ENCODE data around the gene PDLIM7.

Gene PDLIM7

DNA sequence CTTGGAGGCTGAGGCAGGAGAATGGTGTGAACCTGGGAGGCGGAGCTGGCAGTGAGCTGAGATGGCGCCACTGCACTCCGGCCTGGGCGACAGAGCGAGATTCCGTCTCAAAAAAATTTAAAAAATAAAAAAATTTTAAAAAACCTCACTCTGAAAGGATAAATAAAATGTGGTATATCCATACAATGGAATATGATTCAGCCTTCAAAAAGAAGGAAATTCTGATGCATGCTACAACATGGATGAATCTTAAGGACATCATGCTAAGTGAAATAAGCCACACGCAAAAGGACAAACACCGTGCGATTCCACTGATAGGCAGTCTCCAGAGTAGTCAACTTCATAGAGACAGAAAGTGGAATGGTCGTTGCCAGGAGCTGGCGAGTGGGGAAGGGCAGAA lies 32.4 kb downstream of the PDLIM7 start:
- DNase-seq (ENCODE audit: low read depth, low spot score), result no peak
- TF ChIP-seq, protein P1, sequence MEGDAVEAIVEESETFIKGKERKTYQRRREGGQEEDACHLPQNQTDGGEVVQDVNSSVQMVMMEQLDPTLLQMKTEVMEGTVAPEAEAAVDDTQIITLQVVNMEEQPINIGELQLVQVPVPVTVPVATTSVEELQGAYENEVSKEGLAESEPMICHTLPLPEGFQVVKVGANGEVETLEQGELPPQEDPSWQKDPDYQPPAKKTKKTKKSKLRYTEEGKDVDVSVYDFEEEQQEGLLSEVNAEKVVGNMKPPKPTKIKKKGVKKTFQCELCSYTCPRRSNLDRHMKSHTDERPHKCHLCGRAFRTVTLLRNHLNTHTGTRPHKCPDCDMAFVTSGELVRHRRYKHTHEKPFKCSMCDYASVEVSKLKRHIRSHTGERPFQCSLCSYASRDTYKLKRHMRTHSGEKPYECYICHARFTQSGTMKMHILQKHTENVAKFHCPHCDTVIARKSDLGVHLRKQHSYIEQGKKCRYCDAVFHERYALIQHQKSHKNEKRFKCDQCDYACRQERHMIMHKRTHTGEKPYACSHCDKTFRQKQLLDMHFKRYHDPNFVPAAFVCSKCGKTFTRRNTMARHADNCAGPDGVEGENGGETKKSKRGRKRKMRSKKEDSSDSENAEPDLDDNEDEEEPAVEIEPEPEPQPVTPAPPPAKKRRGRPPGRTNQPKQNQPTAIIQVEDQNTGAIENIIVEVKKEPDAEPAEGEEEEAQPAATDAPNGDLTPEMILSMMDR (IDR thresholded peaks at IDR 0.05; ENCODE audit: insufficient read depth, low read length, missing control alignments), result no peak
- CTCF ChIA-PET, result interaction anchor here (1.2 to 4.9 kb wide), 3 partner anchors 10 to 62 kb away, joined by 4 to 60 read pairs (median 11); no protein-coding TSS in a partner anchor
- no peak overlapping the region for H3K4me3 ChIP-seq (ENCODE audit: low read depth, low read length)
- POLR2A ChIA-PET, result interaction anchor here (2.2 kb wide), 1 partner anchor 8 kb away, joined by 7 read pairs; no protein-coding TSS in a partner anchor

- DNase-seq (ENCODE audit: low read depth, low spot score), result no peak
- no peak overlapping the region for H3K4me3 ChIP-seq (ENCODE audit: low read depth, low read length)
- ChIA-PET CTCF (interaction anchor here (1.1 to 1.4 kb wide), 2 partner anchors 11 to 73 kb away, joined by 3 to 4 read pairs; no protein-coding TSS in a partner anchor), POLR2A (interaction anchor here (1.8 kb wide), 1 partner anchor 9 kb away, joined by 6 read pairs; no protein-coding TSS in a partner anchor)
- TF ChIP-seq, protein P1 (IDR thresholded peaks at IDR 0.05; ENCODE audit: insufficient read depth, low read length, missing control alignments), result no peak
Measured at GRCh38 chr5:177462021-177462670, 35.3 kb downstream of the PDLIM7 start.

DNA sequence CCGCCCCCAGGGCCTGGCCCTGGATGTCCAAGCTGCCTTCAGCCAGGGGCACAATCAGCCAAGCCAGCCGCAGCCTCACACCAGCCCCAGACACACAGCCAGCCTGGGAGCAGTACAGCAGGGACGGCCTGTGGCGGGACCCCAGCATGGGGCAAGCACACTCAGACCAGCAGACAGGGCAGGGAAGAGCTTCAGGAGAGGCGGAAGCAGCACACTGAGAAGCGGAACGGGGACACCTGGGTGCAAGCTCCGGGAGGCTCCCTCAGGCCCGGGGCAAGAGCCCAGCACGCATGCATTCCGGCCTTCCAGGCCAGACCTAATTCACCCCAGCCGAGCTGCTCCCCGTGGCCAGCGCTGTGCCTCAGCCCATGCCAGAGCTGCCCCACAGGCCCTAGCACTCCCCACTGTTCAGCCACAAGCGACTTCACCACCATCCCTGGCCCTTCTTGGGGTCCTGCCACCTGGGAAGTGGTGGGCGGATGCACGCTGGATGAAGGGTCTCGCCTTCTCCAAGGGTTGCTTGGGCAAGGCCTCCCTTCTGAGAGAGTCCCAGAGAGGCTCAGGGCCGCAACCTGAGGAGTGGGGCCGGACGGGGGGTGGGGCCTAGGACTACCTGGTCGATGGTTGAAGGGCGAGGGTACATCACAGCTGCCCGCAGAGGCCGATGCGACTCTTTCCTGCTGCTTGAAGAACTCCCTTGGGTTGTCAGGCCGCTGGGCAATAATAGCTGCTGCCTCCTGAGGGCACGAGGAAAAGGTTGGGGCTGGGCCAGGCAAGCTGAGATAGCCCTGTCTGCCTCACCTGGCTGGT lies 37.4 kb downstream of the PDLIM7 start:
- H3K4me3 ChIP-seq (ENCODE audit: low read depth, low read length), result no peak overlapping the region
- ChIA-PET CTCF (interaction anchor here (0.8 to 21.1 kb wide), 4 partner anchors 13 to 69 kb away, joined by 3 to 376 read pairs (median 86); partner anchors contain the start of genes DBN1, F12 and PFN3), POLR2A (interaction anchor here (0.5 to 4.2 kb wide), 2 partner anchors 10 to 46 kb away, joined by 3 to 37 read pairs; no protein-coding TSS in a partner anchor)
- TF ChIP-seq, protein P1 (IDR thresholded peaks at IDR 0.05; ENCODE audit: insufficient read depth, low read length, missing control alignments), result no peak
- no peak for DNase-seq (ENCODE audit: low read depth, low spot score)

DNA sequence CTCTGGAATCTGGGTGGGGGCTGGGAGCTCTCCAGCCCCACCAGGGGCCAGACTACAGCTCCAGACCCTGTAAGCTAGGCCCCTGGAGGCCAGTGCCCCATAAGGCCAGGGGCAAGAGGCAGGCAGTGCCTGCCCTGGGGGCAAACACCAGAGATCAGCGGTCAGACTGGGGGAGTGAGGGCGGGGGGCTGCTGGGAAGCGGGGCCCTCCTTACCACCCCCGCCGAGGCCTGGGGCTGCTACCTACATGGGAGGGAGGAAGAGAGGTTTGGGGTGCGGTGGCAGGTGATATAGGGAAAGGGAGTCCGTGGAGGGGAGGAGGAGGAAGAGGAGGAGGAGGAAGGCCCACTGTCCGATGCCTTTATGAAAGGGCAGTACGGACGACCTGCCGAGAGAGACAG lies 38.0 kb downstream of the PDLIM7 start:
- ChIA-PET CTCF (interaction anchor here (1.7 to 21.1 kb wide), 3 partner anchors 14 to 69 kb away, joined by 5 to 376 read pairs (median 168); partner anchors contain the start of genes DBN1, F12 and PFN3), POLR2A (interaction anchor here (4.2 kb wide), 1 partner anchor 11 kb away, joined by 37 read pairs; no protein-coding TSS in a partner anchor)
- H3K4me3 ChIP-seq (ENCODE audit: low read depth, low read length), result no peak overlapping the region
- DNase-seq (ENCODE audit: low read depth, low spot score), result no peak
- TF ChIP-seq, protein P1 (IDR thresholded peaks at IDR 0.05; ENCODE audit: insufficient read depth, low read length, missing control alignments), result no peak

DNA sequence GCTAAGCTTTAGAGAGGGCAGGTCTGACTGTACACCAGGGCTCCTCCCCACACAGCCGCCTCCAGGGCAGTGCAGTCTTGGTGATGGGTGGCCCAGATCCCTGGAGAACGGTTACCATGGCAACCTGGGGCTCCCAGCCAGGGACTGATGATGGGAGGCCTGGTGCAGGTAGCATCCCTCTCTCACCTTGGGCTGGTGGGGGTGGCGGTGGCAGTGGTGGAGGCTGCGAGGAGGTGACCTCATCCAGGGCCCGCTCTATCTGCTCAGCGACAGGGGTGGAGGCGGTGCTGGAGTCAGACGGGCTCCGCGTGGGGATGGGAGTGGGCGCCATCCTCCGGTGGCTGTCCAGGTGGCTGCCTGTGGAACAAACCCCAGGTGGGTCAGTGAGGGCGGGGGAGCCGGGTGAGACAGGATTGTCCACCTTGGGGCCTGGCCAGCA lies 38.5 kb downstream of the PDLIM7 start:
- POLR2A ChIA-PET, result interaction anchor here (4.2 kb wide), 1 partner anchor 11 kb away, joined by 37 read pairs; no protein-coding TSS in a partner anchor
- no peak overlapping the region for H3K4me3 ChIP-seq (ENCODE audit: low read depth, low read length)
- CTCF ChIA-PET, result interaction anchor here (1.7 to 21.1 kb wide), 4 partner anchors 14 to 68 kb away, joined by 5 to 376 read pairs (median 128); partner anchors contain the start of genes DBN1, F12, PFN3 and PRR7
- DNase-seq (ENCODE audit: low read depth, low spot score), result no peak
- TF ChIP-seq, protein P1 (IDR thresholded peaks at IDR 0.05; ENCODE audit: insufficient read depth, low read length, missing control alignments), result no peak
